Heart left ventricle (tissue), 16 donors: ENCODE measurements around the gene RELL1. TPM values are rescaled to one million over a fixed set of nuclear protein-coding genes. Genes with fewer than 3 reads are reported as not detected.
A peak's percentile ranks its signal among the peaks of the same experiment; 100 is the strongest.
"Not testable (repeated sequence)": the region's sequence is repeated elsewhere in the genome, so short reads cannot be mapped to it uniquely, and the experiment has no call there.

Source experiments
- ATAC-seq, 4 donors: fragments of 200-7000 bp; cut with Tn5 transposase; one replicate each; pipeline ENCODE4 v1.9.1; 2020 to 2022; ENCODE audit warnings: moderate library complexity in 4 of 4, mild to moderate bottlenecking in 3 of 4, moderate number of reproducible peaks in 1 of 4
- DNase-seq, 5 donors: peaks; one replicate each; pipeline ENCODE4 v3.0.0-alpha.2; 2020
- H3K27ac ChIP-seq, 12 donors: fragments of 200-600 bp; sonication (generic) in 4 of 12; one replicate each; pipeline versions ENCODE4 v1.5.0 to v1.8.0; 2016 to 2022; ENCODE audit warnings: mild to moderate bottlenecking in 2 of 12
- H3K27me3 ChIP-seq, 9 donors: fragments of 200-600 bp; sonication (generic) in 2 of 9; one replicate each; pipeline versions ENCODE4 v1.5.1 to v1.8.0; 2016 to 2022; ENCODE audit warnings: mild to moderate bottlenecking in 3 of 9
- H3K36me3 ChIP-seq, 9 donors: fragments of 200-600 bp; sonication (generic) in 2 of 9; one replicate each; pipeline versions ENCODE4 v1.5.0 to v1.8.0; 2018 to 2022; ENCODE audit warnings: mild to moderate bottlenecking in 2 of 9
- H3K4me1 ChIP-seq, 12 donors: fragments of 200-600 bp; sonication (generic) in 4 of 12; one replicate each; pipeline versions ENCODE4 v1.5.0 to v1.8.0; 2016 to 2022; ENCODE audit warnings: mild to moderate bottlenecking in 3 of 12
- H3K4me3 ChIP-seq, 12 donors: fragments of 200-600 bp; sonication (generic) in 4 of 12; one replicate each; pipeline versions ENCODE4 v1.5.0 to v1.8.0; 2017 to 2022; ENCODE audit warnings: mild to moderate bottlenecking in 9 of 12, moderate library complexity in 4 of 12
- H3K9me3 ChIP-seq, 12 donors: fragments of 200-600 bp; sonication (generic) in 4 of 12; one replicate each; pipeline versions ENCODE4 v1.5.0 to v1.8.0; 2016 to 2022; ENCODE audit warnings: mild to moderate bottlenecking in 1 of 12
- POLR2A ChIP-seq, 2 donors: fragments of 450-650 bp; IDR thresholded peaks; one replicate each; pipeline ENCODE4 v1.6.1; 2017; ENCODE audit warnings: antibody characterized with exemption in 2 of 2, mild to moderate bottlenecking in 2 of 2, moderate library complexity in 2 of 2
- WGBS, 4 donors: extraction: QIAGEN DNeasy Blood & Tissue Kit in 2 of 4; methylation state at CpG; one replicate each; pipeline versions ENCODE4 v1.1.5 to v1.1.7; 2013 to 2018; 5-methylcytosine and 5-hydroxymethylcytosine counted together
- intact Hi-C, 10 donors: fragments of 100-400 bp; cut with DNase I; formaldehyde crosslinking; loops; one replicate each; pipeline versions ENCODE4 v1.11.1 to v1.14.2; 2022
- polyA plus RNA-seq, 2 donors: library from polyadenylated mRNA; stranded (reverse); fragments of 200-250 nt; gene quantifications; one replicate each; pipeline ENCODE4 v1.2.3, GENCODE V29; 2013
- total RNA-seq, 9 donors: library from RNA; depleted of rRNA in 2 of 9; stranded (reverse); fragments of >200 nt in 2 of 9; fragmentation: NEBNext Ultra II Directional in 3 of 9; extraction: Animal tissue kit (Norgen Biotek cat#: 25700) in 3 of 9; gene quantifications; one replicate each; pipeline versions ENCODE4 v1.1.0 to v1.2.4, GENCODE V29; 2016 to 2023
- TF ChIP-seq, protein P1 (sequence below), 12 donors: fragments of 200-600 bp; sonication (generic) in 4 of 12; IDR thresholded peaks; one replicate each; pipeline versions ENCODE4 v1.5.0 to v1.8.0; 2018 to 2022; ENCODE audit warnings: antibody characterized with exemption in 12 of 12, mild to moderate bottlenecking in 5 of 12
- donor health status: ischemic (EF 13 %, LVEDD 7.1; RV severe dilation, severe dysfunction).
- donor health status: healthy with polysubstance abuse.
- donor health status: DM: no; HTN: yes; CAD: no.
- donor health status: DM: no; HTN: no; CAD: no.
- donor health status: ischemic (EF 25% LVEDD 6.9; RV normal size, moderate dysfunction).
- donor health status: ischemic (EF 25% LVEDD 5.7; RV mildly dilated, moderate dysfunction).
- donor health status: healthy.
- donor health status: DM: yes; HTN: yes; CAD: no.
- donor health status: ischemic (EF 35%, LVEDD 5.7; RV mildly dilated, moderate dysfunction).
- donor health status: nonischemic (EF 11% LVEDD 7.7; RV severe dilation, severe dysfunction).
- donor health status: DM: yes; HTN: yes; CAD: no.
- donor health status: PGD.
- donor health status: ischemic (EF 29% LVEDD 5.4; RV normal size, mild dysfunction).
- donor health status: nonischemic (EF 23%, LVEDD 6.1; RV moderate dilation, normal function).

RELL1 gene
- total and polyA plus RNA-seq, 11 donors: 2.0 to 40.2 (median 25.2) TPM

DNA sequence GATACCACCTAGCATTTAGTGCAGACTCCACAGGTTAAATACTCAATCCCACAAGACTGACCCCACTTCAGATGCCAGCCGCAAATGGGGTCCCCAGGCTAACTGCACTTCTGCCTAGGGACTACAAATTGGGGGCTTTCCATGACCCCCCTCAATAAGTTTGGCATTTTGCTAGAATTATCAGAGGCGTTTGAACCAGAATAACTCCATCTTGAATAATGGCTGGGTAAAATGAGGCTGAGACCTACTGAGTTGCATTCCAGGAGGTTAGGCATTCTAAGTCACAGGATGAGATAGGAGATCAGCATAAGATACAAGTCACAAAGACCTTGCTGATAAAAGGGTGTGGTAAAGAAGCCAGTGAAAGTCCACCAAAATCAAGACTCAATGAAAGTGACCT lies 15.1 kb downstream of the RELL1 start:
- Histone ChIP-seq H3K27me3 (no peaks in the 10 kb centered on the region), H3K36me3 (no peaks in the 10 kb centered on the region), H3K4me1 (peaks cover 10 to 67% (median 47%) of the 10 kb centered on the region in 12 donors), H3K9me3 (no peaks in the 10 kb centered on the region), H3K4me3 (no peak overlapping the region), H3K27ac (no peak overlapping the region)
- 48 to 81% (median 69%) methylated on average over 2 of the region's 2 CpGs for WGBS, 4 donors
- TF ChIP-seq, protein P1, sequence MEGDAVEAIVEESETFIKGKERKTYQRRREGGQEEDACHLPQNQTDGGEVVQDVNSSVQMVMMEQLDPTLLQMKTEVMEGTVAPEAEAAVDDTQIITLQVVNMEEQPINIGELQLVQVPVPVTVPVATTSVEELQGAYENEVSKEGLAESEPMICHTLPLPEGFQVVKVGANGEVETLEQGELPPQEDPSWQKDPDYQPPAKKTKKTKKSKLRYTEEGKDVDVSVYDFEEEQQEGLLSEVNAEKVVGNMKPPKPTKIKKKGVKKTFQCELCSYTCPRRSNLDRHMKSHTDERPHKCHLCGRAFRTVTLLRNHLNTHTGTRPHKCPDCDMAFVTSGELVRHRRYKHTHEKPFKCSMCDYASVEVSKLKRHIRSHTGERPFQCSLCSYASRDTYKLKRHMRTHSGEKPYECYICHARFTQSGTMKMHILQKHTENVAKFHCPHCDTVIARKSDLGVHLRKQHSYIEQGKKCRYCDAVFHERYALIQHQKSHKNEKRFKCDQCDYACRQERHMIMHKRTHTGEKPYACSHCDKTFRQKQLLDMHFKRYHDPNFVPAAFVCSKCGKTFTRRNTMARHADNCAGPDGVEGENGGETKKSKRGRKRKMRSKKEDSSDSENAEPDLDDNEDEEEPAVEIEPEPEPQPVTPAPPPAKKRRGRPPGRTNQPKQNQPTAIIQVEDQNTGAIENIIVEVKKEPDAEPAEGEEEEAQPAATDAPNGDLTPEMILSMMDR (IDR thresholded peaks at IDR 0.05): no peak
- no peak for TF ChIP-seq POLR2A (IDR thresholded peaks at IDR 0.05)
- no peak for ATAC-seq
- intact Hi-C loops: no loop called here
- DNase-seq: no peak

DNA sequence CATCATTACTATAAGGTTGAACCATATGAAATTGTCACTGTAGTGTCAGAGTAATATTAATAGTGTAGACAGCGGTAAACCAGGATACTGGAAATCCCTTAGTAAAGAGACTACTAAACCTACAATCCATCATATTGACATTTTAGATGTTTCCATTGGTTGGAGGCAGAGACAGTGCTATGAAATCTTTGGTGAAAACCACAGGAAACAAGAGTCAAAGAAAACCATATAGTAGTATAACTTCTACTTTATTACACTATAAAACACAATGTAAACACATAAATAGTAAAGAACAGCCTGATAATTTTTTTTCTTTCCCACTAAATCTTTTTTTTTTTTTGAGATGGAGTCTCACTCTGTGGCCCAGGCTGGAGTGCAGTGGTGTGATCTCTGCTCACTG lies 15.9 kb downstream of the RELL1 start:
- TF ChIP-seq, protein P1 (IDR thresholded peaks at IDR 0.05): no peak
- no peak for TF ChIP-seq POLR2A (IDR thresholded peaks at IDR 0.05)
- Histone ChIP-seq H3K9me3 (no peaks in the 10 kb centered on the region), H3K4me1 (peaks cover 13 to 67% (median 47%) of the 10 kb centered on the region in 12 donors), H3K36me3 (no peaks in the 10 kb centered on the region), H3K27ac (no peak overlapping the region), H3K27me3 (no peaks in the 10 kb centered on the region), H3K4me3 (no peak overlapping the region)
- ATAC-seq (no peak), DNase-seq (no peak)
- intact Hi-C loops: no loop called here
- WGBS, 4 donors: 94 to 100% (median 97%) methylated on average over 1 of the region's 1 CpG

- intact Hi-C loops: not testable (repeated sequence)
These were observed 17.1 kb downstream of the RELL1 start for GRCh38 chr4:37669124-37669523.

GRCh38 chr4:37667197-37668100 lies 18.7 kb downstream of the RELL1 start:
- H3K9me3 ChIP-seq: no peaks in the 10 kb centered on the region
- H3K27me3 ChIP-seq: no peaks in the 10 kb centered on the region
- WGBS, 4 donors: 74 to 90% (median 85%) methylated on average over 2 of the region's 2 CpGs
- no peak for TF ChIP-seq POLR2A (IDR thresholded peaks at IDR 0.05)
- TF ChIP-seq, protein P1 (IDR thresholded peaks at IDR 0.05): no peak
- no peak overlapping the region for H3K4me3 ChIP-seq
- H3K27ac ChIP-seq: peak overlapping the region; percentile 49 to 83 (median 65)
- H3K4me1 ChIP-seq: peaks cover 25 to 69% (median 55%) of the 10 kb centered on the region in 12 donors
- no peak for DNase-seq
- H3K36me3 ChIP-seq: no peaks in the 10 kb centered on the region
- intact Hi-C loops: loop anchor here in 1 of 10 donors (2.0 kb wide), 1 partner anchor 19 kb away; the partner anchor contains the start of gene RELL1
- ATAC-seq: no peak

More at GRCh38 chr4:37669124-37669523, 17.1 kb downstream of the RELL1 start:
- not testable (repeated sequence) for DNase-seq, H3K4me3 ChIP-seq, H3K36me3 ChIP-seq, H3K27ac ChIP-seq, ATAC-seq, H3K27me3 ChIP-seq, H3K9me3 ChIP-seq
- WGBS, 4 donors: 86 to 100% (median 91%) methylated on average over 1 to 20 of the region's 26 CpGs
- peaks cover 16 to 67% (median 49%) of the 10 kb centered on the region in 12 donors for H3K4me1 ChIP-seq
